Endometrial microvascular endothelial cells (primary cell): ENCODE measurements around the gene UCP3. TPM values are rescaled to one million over a fixed set of nuclear protein-coding genes. Genes with fewer than 3 reads are reported as not detected.

Source experiments
- in situ Hi-C: cut with HindIII; loops from 2 replicates; pipeline ENCODE4 v1.10.0; 2017; ENCODE audit warnings: low sequenced_read_pairs, low pct_unique_long_range_greater_than_20kb; ENCODE audit errors: inconsistent ontology term
- total RNA-seq: library from RNA; depleted of rRNA; stranded (reverse); fragments of >200 nt; gene quantifications from one replicate; pipeline ENCODE4 v1.2.3, GENCODE V29; 2015; ENCODE audit errors: inconsistent ontology term

UCP3 gene
- total RNA-seq, 1 donor from 2014 or later = 0.37 TPM

DNA sequence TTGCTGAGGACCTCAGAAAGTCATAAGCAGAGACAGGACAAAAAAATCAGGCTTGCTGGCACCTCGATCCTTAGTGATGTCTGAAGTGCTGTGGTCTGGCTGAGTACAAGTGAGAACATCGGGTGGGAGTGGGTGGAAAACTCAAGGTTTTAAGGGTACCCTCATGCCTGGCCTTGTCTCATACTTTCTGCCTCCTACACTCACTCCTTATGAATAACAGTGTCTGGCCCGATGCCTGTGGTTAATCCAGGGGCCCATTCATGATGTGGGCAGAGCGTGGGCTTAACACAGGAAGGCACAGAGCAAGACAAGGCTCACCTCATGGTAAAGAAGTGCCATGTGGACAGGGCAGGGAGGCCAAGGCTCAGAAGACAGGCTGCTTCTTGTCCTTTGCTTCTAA, 11.0 kb upstream of the UCP3 start:
- in situ Hi-C loops = no loop called here

DNA sequence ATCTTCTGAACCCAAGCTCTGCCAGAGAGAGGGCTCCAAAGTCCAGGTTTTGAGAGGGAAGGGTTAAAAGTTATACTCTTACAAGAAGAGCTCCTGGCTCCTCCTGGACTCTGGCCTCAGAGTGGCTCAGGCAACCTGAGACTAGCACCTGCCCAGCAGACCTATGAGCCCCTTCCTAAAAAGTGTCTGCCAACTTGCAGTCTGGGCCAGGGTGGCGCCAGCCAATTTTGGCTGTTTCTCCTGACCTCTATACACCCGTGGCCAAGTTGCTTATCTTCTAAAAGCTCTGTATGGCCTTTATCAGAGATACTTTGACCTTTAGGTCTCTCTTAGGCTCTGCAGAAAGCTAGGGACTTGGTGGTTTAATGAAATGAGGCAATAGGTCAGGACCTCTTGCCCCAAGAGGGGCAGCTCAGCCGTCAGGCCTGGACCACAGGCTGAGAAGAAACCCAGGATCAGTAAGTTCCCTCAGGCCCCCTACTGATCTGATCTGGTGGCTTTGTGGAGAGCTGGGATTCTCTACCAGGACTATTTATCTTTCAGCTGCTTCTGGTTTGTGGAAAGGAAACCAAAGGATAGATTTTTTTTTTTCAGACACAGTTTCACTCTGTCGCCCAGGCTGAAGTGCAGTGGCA, 10.3 kb upstream of the UCP3 start:
- in situ Hi-C loops = no loop called here

GRCh38 chr11:74018331-74019005, 9.6 kb upstream of the UCP3 start:
- in situ Hi-C loops = no loop called here

- in situ Hi-C loops = no loop called here
These were observed 8.7 kb upstream of the UCP3 start for GRCh38 chr11:74017631-74018030.

DNA sequence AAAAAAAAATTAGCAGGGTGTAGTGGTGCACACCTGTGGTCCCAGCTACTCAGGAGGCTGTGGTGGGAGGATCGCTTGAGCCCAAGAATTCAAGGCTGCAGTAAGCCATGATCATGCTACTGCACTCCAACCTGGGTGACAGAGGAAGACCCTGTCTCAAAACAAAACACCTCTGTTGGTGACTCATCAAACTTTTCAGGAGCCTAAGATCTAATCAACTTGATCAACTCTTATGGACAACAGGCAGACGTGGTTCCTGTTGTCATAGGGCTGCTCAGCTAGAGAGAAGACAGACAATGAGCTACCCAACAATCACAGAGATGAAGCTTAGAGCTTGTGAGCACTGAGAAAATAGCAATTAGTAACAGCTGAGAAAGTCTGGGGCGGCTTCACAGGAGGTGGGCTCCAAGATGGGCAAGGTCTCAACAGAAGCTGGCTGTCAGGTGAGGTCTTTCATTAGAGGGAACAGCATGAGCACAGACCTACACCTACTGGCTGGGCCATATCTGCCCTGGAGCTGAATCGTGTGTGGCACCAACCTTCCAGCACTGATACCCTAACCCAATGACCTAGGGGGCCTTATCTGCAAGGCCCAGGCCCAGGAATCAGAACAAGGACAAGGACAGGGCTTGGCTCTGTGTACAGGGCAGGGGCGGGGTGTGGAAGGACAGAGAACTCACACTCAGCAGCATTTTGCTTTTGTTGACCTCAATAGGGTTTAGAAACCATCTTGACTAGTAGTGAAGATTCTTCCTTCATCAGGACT, 7.2 kb upstream of the UCP3 start:
- in situ Hi-C loops = no loop called here

- in situ Hi-C loops = no loop called here
These were observed 6.0 kb upstream of the UCP3 start for GRCh38 chr11:74014880-74015279.

- in situ Hi-C loops = no loop called here
These were observed 4.3 kb upstream of the UCP3 start for GRCh38 chr11:74013141-74013540.

- in situ Hi-C loops = no loop called here
These were observed 3.4 kb upstream of the UCP3 start for GRCh38 chr11:74012074-74012809.

- in situ Hi-C loops = no loop called here
These were observed 2.6 kb upstream of the UCP3 start for GRCh38 chr11:74011360-74012073.

DNA sequence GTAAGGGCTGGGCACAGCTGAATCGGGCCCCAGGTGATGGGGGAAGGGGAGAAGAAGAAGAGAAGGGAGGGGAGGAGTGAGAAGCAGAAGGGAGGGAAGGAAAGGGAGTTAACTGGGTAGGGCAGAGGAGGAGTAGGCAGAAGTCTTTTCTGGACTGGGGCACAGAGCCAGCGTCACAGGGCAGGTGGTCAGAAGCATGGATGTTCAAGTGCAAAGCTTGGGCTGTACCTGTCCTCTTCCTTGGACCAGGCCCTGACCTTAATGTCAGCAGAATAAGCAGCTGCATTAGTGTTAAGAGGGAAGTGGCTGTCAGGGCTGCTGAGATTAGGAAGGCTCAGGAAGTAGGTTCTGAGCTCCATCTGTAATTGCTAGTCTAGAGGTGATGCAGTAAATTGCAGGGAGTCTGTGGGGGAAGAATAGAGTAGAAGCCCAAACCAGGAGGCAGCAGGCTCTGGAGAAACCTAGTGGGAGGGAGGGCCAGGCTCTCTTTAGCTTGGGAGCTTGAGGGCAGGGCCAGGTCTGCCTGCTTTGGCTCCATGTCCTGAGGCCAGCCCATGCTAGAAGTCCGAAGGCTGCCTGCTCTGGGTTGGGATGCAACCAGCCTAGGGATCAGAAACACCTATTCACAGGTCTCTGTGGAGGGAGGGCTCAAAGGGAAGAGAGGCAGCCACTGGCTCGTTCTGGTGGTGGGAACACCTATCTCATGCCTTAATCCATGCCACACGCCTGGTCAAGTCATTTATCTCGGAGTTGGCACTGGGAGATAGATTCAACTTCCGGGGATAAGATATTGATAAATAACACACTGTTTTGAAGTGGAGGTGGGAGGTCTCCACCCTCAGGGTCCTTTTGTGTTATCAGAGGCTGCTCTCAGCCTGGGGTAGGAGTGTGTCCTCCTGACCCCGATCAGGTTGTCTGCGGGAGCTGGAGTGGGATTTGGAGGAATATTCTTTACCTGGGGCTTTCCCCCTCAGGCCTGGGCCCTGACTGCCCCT, 1.7 kb upstream of the UCP3 start:
- in situ Hi-C loops = no loop called here

DNA sequence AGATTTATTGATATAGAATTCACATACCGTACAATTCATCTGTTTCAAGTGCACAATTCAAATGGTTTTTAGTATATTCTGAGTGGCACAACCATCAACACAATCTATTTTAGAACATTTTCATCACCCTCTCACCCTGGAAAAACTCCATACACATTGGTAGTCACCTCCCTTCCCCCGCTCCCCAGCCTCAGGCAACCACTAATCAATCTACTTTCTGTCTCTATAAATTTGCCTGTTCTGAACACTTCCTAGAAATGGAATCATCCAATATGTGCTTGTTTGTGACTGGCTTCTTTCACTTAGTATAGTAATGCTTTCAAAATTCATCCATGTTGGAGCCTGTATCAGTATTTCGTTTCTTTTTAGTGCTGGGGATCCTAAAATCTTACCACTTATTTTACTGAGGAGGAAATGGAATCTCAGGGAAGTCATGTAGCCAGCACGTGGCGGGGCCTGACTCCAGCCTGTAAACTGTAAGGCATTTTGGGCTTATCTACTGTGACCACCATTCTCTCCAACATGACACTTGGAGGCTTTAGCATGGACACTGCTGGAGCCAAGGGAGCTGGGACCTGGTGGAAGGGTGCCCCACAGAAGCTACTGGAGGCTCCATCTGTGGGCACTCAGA, 905 bp upstream of the UCP3 start:
- in situ Hi-C loops = no loop called here

GRCh38 chr11:74009230-74009547, 304 bp upstream of the UCP3 start:
- in situ Hi-C loops = no loop called here

DNA sequence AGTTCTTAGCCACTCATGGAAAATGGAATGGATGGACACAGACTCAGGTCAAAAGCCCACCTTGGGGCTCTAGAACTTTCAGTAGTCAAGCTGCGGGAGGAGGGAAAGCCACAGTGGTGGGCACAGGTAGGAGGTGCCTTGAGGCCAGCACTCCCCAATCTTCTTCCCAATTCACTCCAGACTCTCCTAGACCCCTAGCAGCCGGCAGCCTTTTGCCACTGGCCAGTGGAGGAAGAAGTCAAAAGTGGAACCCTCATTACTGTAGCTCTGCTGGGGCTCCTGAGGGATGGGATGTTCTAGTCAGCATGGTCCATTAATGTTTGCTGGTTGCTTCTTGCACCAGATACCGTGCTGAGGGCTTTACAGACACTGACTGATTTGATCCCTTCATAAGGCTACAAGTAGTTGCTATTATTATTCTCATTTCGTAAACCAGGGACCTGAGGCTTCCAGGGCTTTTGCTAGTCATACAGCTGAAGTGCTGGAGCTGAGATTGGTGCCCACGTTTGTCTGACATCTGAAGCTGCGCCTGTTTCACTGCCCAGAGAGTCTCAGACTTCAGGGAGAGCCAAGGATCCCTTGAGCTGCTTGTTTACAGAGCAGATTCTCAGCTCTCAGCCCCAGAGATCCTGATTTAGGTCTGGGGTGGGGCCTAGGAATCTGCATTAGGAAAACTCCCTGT, 1.1 kb downstream of the UCP3 start:
- in situ Hi-C loops = no loop called here

DNA sequence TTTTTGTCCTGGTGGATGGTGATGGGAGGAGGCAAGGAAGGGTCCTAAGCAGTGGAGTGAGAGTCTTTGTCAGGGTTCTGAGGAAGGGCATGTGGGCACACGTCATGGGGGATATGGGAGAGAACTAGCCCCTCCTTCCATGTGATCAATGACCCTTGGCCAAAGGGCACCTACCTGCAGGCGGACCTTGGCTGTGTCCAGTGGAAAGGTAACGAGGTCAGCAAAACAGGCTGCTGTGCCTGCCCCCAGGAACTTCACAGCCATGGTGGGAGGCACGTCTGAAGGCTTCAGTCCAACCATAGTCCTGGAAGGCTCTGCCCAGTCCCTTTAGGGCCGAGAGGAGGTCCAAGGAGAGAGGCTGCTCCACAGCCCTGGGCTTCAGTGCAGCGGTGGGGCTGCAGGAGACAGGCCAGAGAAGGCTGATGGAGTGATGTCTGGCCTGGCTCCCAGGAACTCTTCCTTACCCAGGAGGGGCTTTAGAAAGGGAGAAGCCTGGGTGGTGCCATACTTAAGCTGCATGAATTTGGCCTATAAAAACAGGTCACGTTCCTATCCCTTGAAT, 2.1 kb downstream of the UCP3 start:
- in situ Hi-C loops = no loop called here

- in situ Hi-C loops = no loop called here
These were observed 3.0 kb downstream of the UCP3 start for GRCh38 chr11:74005721-74006517.
